HG03460 (cell line): ENCODE results near the gene MTX2.

Experiments used
- ATAC-seq: cut with Tn5 transposase; IDR thresholded peaks from one replicate; pipeline ENCODE4 v1.9.1; 2021; ENCODE audit not compliant: unreplicated experiment

MTX2 gene

DNA sequence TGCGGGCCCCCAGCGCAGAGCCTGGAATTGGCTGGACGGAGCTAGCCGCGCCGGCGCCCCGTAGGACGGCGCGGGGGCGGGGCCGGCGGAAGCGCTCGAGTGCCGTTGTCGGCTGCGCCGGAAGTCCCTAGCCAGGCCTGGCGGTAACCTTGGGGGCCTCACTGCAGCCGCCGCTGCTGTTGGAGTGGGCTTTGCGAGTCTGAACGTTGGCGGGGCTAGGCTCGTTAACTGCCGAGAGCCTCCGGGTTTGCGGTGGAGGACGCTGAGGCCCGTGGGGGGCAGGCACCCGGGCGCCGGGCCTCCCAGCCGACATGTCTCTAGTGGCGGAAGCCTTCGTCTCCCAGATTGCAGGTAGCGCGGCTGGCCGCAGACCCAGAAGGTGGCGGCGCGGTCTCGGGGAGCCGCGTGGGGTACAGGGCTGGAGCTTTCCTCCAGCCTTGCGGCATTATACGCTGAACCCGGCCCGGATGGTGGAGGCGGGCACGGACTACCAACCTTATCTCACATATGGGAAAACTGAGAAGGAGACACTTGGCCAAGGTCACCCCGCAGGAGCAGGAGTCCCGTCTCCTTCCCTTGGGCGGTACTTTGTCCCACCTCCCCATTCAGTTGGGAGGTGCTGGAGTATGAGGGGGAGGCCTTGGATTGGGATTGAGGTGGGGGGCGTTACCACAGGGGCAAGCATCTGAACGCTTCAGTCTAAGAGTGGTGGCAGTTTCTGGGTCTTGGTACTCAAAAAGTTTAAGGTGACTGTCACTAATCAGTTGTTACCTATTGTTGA lies at the start of gene MTX2:
Gene MTX2, plus strand, starts transcription at position 124 of the 781 bp plus-strand sequence. Its CDS starts 188 bp downstream, at position 312.
- ATAC-seq: peak; percentile 95

DNA sequence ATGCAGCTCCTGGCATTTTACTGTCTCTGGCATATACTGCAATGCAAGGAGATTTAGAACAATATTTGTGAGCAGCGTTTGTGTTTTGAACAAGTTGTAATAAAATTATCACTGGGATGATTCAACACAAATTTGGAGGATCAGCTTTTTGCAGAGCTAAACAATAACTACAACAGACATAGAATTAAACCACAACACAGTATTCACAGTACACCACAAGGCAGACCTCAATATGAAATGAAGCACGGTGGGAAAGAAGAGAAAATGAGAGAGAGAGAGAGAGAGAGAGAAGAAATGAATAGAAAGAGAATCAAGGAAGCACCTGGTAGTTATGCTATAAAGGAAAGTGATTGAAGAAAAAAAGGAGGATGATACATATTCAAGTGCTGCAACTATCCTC lies 41.4 kb upstream of the MTX2 start:
- no peak for ATAC-seq

DNA sequence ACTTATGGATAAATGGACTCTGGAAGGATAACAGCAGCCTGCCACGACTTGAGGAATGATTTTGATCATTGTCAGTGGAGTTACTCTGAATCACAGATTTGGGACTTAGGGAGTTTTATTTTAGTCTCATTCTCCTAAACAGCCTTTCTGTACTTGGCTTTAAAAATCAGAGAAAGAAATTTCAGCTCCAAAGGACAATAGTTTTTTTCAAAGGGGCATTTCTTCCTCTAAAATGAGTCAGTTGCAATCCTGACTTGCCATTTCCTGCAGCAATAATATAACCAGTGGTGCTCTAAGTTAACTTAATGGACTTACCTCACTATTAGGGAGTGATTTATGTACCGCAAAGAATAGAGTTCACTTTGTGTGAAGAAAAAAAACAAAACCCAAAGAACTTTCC lies 35.1 kb upstream of the MTX2 start:
- no peak for ATAC-seq

DNA sequence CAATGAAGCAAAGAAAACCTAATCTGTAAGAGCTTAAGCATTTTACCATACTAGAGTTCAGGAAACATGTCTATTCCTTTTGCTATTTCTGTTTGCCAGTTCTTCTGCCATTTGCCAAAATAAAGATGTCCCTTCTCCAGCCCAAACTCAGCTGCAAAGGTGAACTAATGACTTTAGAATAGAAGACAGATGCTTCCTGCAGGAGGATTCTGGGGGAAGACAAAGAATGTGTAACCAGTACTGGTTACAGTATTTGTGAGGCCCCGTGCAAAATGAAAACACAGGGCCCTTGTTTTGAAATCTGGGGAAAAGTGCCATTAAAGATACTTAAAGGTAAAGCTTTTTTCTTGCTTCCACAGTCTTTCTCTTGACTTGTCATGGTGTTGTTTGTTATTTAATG lies 34.3 kb upstream of the MTX2 start:
- ATAC-seq: no peak

DNA sequence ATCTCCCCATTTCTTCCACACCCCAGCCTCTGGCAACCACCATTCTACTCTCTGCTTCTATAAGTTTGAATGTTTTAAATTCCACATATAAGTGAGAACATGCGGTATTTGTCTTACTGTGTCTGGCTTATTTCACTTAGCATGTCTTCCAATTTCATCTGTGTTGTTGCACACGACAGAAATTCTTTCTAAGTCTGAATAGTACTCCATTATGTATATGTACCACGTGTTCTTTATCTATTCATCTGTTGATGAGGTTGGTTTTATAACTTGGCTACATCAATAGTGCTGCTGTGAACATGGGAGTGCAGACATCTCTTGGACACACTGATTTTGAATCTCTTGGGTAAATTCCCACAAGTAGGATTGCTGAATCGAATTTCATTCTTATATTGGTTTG lies 31.8 kb upstream of the MTX2 start:
- ATAC-seq: no peak

DNA sequence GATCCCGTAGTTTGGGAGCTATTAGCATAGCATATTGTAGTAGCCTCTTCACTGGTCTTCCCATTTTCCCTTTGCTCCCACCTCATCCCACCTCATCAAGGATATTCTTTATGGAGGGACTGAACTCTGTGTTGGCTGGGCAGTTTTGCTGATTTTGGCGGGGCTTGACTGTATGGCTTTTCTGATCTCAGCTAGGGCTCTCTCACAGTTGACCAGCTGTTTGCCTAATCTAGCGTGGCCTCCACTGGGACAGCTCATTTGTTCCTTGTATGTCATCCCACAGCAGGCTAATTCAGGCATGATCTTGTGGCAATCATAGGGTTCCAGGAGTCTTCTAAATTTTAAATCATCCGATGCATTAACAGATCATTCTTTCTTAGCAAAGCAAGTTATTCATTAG lies 30.2 kb upstream of the MTX2 start:
- ATAC-seq: no peak

DNA sequence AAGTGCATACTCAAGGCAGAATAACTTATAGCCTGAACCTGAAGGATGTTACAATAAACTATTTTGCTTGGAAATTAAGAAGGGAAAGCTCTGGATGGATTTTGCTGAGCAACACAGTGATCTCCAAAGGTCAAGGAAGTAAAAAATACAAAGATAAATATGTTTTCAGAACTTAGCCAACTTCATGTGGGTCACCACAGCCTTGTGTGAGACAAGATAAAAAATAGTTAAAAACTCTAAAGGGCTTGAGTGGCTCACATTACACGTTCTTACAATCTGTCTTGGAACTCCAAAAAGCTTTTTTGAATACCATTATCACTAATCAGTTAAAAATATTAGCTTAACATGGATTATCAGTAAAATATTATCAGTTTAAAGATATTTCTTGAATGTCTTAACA lies 28.9 kb upstream of the MTX2 start:
- ATAC-seq: no peak

DNA sequence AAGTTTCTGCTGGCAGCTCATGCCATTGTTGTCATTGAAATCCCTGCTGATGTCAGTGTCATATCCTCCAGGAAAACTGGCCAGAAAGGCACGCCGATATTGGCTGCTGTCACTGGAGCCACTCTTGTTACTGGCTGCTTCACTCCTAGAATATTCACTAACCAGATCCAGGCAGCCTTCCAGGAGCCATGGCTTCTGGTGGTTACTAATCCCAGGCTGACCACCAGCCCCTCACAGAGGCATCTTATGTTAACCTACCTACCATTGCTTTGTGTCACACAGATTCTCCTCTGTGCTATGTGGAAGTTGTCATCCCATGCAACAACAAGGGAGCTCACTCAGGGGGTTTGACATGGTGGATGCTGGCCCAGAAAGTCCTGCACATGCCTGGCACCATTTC lies 27.0 kb upstream of the MTX2 start:
- no peak for ATAC-seq

DNA sequence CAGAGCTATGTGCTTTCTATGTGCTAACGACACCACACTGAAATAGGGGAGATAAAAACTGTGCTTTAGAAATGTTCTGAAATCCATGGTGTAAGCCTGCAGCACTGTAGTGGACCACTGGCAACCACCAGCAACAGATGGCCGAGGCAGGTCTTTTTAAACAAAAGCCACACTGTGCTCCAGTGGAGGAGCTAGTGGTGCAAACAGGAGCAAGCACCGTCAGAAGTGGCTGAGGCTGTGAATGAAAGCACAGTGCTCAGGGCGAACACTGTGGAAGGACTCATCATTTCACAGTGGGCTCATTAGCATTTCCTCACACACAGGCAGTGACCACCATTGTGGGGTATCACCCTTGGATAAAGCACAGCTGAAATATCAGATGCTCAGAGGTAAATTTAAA lies 22.9 kb upstream of the MTX2 start:
- no peak for ATAC-seq

DNA sequence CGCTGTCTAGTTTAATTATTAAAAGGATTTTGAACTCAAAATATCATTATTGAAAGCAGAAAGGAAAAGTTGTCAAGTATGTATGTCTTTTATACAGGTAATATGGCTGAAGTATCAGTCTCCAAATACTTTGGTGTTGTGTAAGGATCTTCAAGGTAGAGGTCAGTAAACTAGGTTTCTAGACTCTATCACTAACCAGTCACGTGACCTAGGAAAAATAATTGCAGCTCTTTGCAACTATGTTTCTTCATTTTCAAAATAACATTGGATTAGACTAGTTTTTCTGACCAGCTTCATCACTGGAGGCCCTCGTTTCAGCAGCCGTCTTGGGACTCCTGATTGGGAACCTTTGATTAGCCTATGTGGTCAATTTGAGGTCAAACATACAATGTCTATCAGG lies 21.4 kb upstream of the MTX2 start:
- ATAC-seq: no peak

DNA sequence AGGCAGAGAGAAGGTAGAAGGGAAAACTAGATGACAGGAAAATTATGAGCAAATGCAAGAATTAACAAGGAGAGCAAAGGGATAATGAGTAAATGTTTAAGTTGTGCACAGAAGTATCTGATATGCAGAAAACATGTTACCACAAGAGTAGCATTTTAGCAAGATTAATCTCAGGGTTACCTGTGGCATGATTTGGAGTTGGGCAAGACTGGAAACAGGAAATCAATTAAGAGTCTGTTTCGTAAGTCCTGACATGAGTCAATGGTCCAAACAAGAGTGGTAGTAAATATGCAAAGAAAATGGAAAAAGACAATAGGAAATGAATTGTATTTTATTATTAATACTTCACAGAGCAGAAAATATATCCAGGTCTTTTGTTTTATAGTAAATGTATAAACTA lies 17.3 kb upstream of the MTX2 start:
- ATAC-seq: no peak

DNA sequence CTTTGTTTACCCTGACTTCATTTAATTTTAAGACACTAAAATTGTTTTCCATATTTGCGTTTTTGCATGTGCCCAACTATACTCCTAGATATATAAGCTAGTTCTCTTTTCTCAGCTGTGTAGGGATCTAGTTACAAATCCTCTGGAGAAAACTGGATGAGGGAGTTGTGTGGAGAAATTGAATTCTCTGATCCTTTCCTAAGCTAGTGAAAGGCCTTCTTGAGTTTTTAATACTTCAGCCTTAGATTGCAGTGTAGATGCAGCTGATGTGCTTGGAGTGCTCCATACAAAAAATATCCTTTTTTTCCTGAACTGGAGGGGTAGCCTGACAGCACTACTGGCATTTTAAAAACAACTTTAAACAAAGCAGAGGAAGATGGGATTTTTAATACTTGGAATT lies 8.6 kb upstream of the MTX2 start:
- no peak for ATAC-seq

DNA sequence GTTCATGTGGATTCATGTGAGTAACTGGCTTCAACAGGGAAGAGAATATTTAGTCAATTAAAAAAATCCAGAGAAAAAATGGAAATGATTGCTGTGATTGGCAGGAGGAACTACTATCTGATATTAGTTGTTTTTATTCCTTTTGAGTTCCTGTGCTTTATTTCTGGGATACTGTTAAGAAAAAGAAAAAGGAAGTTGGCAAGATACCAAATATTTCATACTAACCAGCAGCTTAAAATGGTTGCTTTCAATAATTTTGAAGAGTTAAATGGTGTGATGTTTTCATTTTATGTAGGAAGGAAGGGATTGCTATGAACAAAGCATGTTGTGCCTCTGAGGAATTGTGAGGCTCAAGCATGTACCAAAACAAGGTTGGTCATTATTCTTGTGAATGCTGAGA lies 8.1 kb upstream of the MTX2 start:
- ATAC-seq: no peak

DNA sequence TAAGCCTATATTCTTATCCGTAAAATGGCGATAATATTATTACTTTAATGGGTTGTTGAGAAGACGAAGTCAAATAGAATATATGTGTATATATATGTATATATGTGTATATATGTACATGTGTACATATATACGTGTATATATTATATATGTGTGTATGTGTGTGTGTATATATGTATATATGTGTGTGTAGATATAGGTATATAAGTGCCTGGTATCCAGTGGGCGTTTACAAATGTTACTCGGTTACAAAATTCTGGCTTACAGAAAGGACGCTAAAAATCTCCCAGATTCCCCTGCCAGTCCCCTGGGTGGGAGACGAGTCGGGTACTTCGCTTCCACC lies 295 bp upstream of the MTX2 start:
- peak; percentile 18 for ATAC-seq

DNA sequence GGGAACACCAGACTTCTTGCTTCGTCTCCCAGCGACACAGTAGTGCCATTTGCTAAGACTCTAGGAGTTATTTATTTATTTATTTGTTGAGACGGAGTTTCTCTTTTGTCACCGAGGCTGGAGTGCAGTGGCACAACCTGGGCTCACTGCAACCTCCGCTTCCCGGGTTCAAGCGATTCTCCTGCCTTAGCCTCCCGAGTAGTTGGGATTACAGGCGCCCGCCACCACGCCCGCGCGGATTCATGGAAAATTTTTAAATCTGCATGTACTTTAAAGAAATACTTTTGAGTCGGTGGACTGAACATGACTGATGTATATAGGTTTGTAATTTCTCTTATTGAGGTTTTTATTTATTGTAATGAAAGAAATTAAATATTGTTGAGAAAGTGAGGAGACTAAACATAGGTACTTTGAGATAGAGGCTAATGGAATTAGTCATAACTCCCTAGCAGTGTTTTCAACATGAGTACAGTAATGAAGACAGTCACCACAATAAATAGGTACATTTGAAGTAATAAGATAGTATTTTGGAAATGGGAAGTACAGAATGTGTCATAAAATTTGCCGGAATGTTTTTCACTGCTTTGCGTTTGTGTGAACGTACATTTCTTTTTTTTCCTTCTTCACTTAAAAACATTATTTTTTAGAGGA lies 983 bp downstream of the MTX2 start:
- no peak for ATAC-seq

DNA sequence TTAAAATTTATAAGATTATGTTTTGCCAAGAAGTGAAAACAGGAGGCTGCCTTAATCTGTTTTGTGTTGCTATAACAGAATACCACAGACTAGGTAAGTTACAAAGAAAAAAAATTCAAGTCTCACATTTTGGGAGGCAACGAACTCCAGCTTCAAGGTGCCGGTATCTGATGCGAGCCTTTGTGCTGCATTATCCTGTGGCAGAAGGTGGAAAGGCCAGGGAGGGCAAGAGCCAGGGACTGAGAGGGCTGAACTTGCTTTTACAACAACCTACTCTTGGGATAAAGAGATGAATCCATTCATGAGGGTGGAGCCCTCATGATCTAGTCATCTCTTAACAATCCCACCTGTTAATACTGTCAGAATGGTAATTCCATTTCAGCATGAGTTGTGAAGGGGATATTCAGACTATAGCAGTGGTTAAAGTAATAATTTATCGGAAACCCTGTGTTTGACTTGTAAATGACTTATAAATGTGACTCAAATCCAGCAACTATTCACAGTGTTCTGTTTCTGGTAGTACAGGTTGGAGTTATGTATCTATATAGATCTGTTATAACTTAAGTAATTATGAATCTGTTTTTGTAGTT lies 3.7 kb downstream of the MTX2 start:
- ATAC-seq: no peak

DNA sequence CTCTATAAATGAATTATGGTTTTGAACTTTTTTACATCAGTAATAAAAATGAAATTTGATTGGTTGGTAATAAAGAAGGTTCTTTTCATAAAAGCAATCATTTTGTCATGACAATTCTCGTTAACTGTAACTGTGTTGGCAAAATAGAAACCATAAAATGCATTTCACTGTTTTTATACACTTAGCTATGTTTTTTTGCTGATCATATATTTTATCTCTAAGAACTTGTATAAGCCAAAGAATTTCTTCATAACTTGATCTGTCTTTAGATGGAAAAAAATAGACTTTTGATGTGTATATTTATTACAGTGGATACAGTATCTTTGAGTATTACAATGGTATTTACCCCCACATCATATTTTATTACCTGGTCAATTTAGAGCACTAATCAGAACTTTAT lies 9.7 kb downstream of the MTX2 start:
- no peak for ATAC-seq

DNA sequence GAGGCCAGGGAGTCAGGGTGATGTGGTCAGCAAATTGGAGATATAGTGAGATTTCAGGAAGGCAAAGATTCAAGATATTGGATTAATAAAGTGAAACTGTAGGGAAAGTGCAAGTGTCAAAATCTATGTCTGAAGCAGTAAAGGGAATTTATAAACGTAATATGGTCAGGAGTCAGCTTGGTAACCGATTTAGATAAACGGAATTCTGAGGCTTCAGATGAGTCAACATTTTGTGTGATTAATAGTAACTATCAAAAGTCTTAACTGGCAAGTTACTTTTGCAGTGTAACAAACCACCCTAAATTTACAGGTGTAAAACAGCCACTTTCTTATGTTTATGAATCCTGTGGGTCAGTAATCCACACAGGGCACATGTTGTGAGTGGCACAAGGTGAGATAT lies 10.9 kb downstream of the MTX2 start:
- ATAC-seq: no peak

DNA sequence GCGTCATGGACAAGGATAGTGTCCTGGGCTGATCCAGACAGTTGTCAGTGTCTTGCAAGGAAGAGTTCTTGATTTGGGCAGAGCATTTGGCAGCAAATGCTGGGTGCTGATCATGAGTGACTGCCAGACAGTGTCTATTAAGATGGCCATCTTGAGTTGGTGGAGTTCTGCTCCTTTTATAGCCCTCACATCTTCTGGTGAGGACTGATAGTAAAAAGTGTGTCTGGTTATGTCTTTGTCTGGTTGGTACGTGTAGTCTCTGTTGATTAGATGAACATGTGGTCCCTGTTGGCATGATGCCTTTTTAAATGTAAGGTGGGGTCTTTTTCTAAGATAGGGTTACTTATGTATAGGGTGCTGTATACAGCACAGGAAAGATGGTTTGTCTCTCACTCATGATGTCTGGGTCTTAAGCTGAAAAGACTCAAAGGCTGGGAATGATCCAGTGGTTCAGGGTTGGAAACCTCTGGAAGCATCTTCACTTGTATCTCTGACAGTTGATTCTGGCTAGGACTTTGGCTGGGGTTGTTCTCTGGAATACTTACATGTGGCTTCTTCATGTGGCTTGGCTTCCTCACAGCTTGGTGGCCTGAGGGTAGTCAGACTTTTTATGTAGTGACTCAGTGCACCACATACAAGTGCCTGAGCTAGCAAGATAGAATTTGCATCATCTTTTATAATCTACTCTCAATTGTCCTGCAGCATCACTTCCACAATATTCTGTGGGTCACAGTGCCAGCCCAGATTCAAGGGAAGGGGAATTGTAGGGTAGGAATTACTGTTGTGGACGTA lies 11.8 kb downstream of the MTX2 start:
- no peak for ATAC-seq

DNA sequence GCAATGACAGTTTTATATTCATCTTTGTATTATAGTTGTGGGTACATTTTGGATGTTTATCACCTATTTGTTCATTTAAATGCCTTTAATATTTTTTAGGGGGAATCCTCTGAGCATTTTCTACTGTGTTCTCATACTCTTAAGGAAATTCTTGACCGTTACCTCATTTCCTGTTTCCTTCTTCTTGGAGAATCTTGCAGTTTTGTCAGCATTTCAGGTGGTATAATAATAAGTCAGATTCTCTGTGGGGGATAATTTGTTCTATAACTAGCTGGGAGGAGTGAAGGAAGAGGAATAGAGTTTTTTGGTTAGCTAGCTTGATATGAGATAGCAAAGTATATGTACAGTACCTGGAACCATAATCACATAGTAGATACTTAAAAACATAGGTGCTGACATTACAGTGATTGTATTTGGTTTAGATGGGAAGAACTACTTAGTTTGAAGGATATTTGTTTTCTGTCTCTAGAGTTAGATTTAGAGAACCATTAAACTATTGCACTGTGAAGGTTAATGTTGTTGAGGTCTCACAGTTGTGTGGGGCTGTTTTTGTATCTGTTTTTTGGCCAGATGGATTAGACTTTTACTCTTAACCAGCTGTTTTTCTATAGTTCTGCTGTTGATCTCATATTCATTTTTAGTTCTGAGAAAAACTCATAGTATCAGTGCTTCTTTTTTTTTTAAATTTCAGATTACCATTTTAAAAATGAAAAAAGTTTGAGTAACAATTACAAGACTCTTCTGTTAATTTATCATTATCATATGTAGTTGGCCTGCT lies 14.2 kb downstream of the MTX2 start:
- ATAC-seq: no peak

DNA sequence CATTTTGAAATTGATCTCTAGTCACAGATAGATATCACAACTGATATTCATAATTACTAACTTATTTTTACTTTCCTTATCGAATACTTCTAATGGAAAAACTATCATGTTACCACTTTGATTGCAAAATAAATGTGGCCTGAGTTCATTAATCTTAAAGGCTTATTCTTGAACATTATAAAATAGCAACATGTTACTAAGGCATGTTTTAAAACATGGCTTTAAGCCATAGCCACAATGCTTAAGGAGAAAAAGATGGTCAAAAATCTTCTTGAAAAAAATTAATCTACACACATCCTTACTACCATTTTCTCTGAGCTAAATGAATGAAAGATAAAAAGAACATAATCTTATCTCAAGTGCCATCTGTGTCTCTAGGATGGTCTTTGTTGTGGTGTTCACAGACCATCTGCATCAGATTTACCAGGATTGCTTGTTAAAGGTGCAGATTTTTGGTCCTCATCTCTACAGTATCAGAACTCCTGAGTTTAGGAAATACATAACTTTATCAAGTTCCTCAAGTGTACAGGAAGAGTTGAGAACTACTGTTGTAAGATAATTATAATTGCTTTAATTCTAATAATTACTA lies 15.3 kb downstream of the MTX2 start:
- ATAC-seq: no peak
